Endothelial cell of umbilical vein (primary cell): Measurements from ENCODE around the gene SERGEF. TPM values are rescaled to one million over a fixed set of nuclear protein-coding genes. Genes with fewer than 3 reads are reported as not detected.

Experiments
- BruUV-seq: library from RNA; stranded (reverse); fragments of 400-500 nt; replicated peaks from 2 replicates; lab custom pipeline; 2021; lab: Mats Ljungman, UMichigan
- CTCF ChIA-PET: fragments of 300-600, 350-600 bp; sonication (Branson Sonifier 250); formaldehyde crosslinking; loops from one replicate; lab custom pipeline; 2021; ENCODE audit warnings: antibody characterized with exemption, inconsistent platforms; lab: Charles Lee
- POLR2A ChIA-PET: fragments of 300-600, 350-600 bp; sonication (Branson Sonifier 250); formaldehyde crosslinking; loops from one replicate; lab custom pipeline; 2021; ENCODE audit warnings: antibody characterized with exemption, inconsistent platforms; lab: Charles Lee
- DNase-seq: peaks from one replicate; pipeline ENCODE4 v3.0.0-alpha.2; 2011; ENCODE audit warnings: low read depth, low spot score
- FAIRE-seq: peaks from 2 replicates; lab custom pipeline; 2011; peaks lifted over from hg19 to GRCh38; lab: Jason Lieb, UNC
- H2AFZ ChIP-seq: 2 replicates; pipeline ENCODE4 v1.6.0; 2012; ENCODE audit warnings: low read depth, low read length, control low read depth, inconsistent platforms
- H3K27ac ChIP-seq: 2 replicates; pipeline ENCODE4 v1.5.1; 2011; ENCODE audit warnings: low read depth, mild to moderate bottlenecking, control low read depth, low read length, moderate library complexity; ENCODE audit not compliant: insufficient read depth
- H3K27me3 ChIP-seq, 2 experiments: 2 replicates each; pipeline versions ENCODE4 v1.6.0 to v1.6.1; 2011; ENCODE audit warnings: low read length in 2 of 2, mixed read lengths in 1 of 2; ENCODE audit not compliant: control insufficient read depth in 2 of 2, insufficient read depth in 2 of 2
- H3K36me3 ChIP-seq, 2 experiments: 2 replicates in 1 of 2; 3 replicates in 1 of 2; pipeline ENCODE4 v1.5.1; 2011; ENCODE audit warnings: low read length in 2 of 2, mild to moderate bottlenecking in 1 of 2, moderate library complexity in 1 of 2; ENCODE audit not compliant: control insufficient read depth in 2 of 2, insufficient read depth in 2 of 2; ENCODE audit errors: extremely low read depth in 1 of 2
- H3K4me1 ChIP-seq: 3 replicates; pipeline ENCODE4 v1.5.1; 2011; ENCODE audit warnings: mild to moderate bottlenecking, low read length; ENCODE audit not compliant: control insufficient read depth, insufficient read depth; ENCODE audit errors: extremely low read depth
- H3K4me2 ChIP-seq: 2 replicates; pipeline ENCODE4 v1.6.1; 2011; ENCODE audit warnings: low read length, control low read depth, mixed read lengths; ENCODE audit not compliant: insufficient read depth
- H3K4me3 ChIP-seq, 3 experiments: fragments of 200-600 bp in 1 of 3; sonication (generic), shearing (Covaris generic) in 1 of 3; replicated peaks in 1 of 3; 2 replicates each; pipeline ENCODE4 v1.5.1; 2011 to 2016; ENCODE audit warnings: control low read depth in 3 of 3, low read length in 3 of 3, mild to moderate bottlenecking in 2 of 3, inconsistent platforms in 1 of 3, low read depth in 1 of 3, moderate library complexity in 1 of 3; ENCODE audit not compliant: insufficient read depth in 1 of 3
- H3K79me2 ChIP-seq: 2 replicates; pipeline ENCODE4 v1.6.0; 2012; ENCODE audit warnings: low read length, inconsistent platforms; ENCODE audit not compliant: control insufficient read depth, insufficient read depth
- H3K9ac ChIP-seq: replicated peaks from 2 replicates; pipeline ENCODE3; 2011; ENCODE audit warnings: low read length, control low read depth; ENCODE audit not compliant: insufficient read depth; ENCODE audit errors: extremely low read depth
- H3K9me1 ChIP-seq: replicated peaks from 3 replicates; pipeline ENCODE4 v1.6.0; 2011; ENCODE audit warnings: mild to moderate bottlenecking, low read length; ENCODE audit not compliant: control insufficient read depth, insufficient read depth; ENCODE audit errors: extremely low read depth
- H3K9me3 ChIP-seq: replicated peaks from 2 replicates; pipeline ENCODE4 v1.5.1; 2012; ENCODE audit warnings: low read length, inconsistent platforms; ENCODE audit not compliant: control insufficient read depth, insufficient read depth
- H4K20me1 ChIP-seq: replicated peaks from 2 replicates; pipeline ENCODE3; 2011; ENCODE audit warnings: mild to moderate bottlenecking, low read length; ENCODE audit not compliant: control insufficient read depth, insufficient read depth; ENCODE audit errors: extremely low read depth
- GATA2 ChIP-seq: IDR thresholded peaks from 2 replicates; pipeline ENCODE4 v1.7.0; 2011; ENCODE audit warnings: low read depth, mild to moderate bottlenecking, moderate library complexity, mixed read lengths, low read length; ENCODE audit not compliant: insufficient read length, insufficient read depth
- JUN ChIP-seq: IDR thresholded peaks from 2 replicates; pipeline ENCODE4 v1.6.1; 2011; ENCODE audit warnings: borderline replicate concordance, low read depth; ENCODE audit not compliant: insufficient read length, insufficient read depth
- MAX ChIP-seq: IDR thresholded peaks from 2 replicates; pipeline ENCODE4 v1.6.1; 2011; ENCODE audit not compliant: insufficient read depth, insufficient read length
- POLR2A ChIP-seq: IDR thresholded peaks from 2 replicates; pipeline ENCODE4 v1.6.1; 2012; ENCODE audit warnings: low read depth, mild to moderate bottlenecking, control low read depth, low read length
- POLR2AphosphoS5 ChIP-seq: IDR thresholded peaks from 2 replicates; pipeline ENCODE4 v1.6.1; 2012; ENCODE audit warnings: low read depth, mild to moderate bottlenecking, control low read depth, low read length, moderate library complexity; ENCODE audit not compliant: insufficient read depth
- dilution Hi-C: fragments of 300-500 bp; cut with MboI; formaldehyde crosslinking; loops from one replicate; pipeline ENCODE4 v1.15.0; 2019; ENCODE audit warnings: low sequenced_read_pairs; ENCODE audit not compliant: extremely low pct_ligation_motif_present
- intact Hi-C: fragments of 100-400 bp; cut with micrococcal nuclease; formaldehyde crosslinking; loops from one replicate; pipeline ENCODE4 v1.10.0; 2022
- polyA plus RNA-seq, 4 experiments: library from polyadenylated mRNA; depleted of rRNA in 3 of 4; stranded (reverse) in 3 of 4; unstranded in 1 of 4; fragments of >200 nt; gene quantifications; 2 replicates each; pipeline versions ENCODE4 v1.2.1 to v1.2.3, GENCODE V29; 2011 to 2012; ENCODE audit warnings: missing spikeins in 1 of 4
- total RNA-seq: library from RNA; stranded (reverse); gene quantifications from 2 replicates; pipeline ENCODE4 v1.2.3, GENCODE V29; 2021

Gene SERGEF
- total and polyA plus RNA-seq, 2 donors (not counting 3 experiments of a cell fraction or from before 2014, with no cell fraction given) = 8.7 to 16.7 TPM

- DNase-seq (no peak), FAIRE-seq (no peak)
- Histone ChIP-seq H3K4me2 (no peak overlapping the region), H3K9me1 (no peaks in the 10 kb centered on the region), H3K4me3 (no peak overlapping the region), H3K27ac (no peak overlapping the region), H3K27me3 (peaks cover 0 to 2% of the 10 kb centered on the region in 2 experiments), H2AFZ (no peak overlapping the region), H3K79me2 (no peaks in the 10 kb centered on the region), H4K20me1 (no peaks in the 10 kb centered on the region), H3K9me3 (no peaks in the 10 kb centered on the region), H3K4me1 (no peaks in the 10 kb centered on the region), H3K36me3 (no peaks in the 10 kb centered on the region), H3K9ac (no peak overlapping the region)
- POLR2A ChIA-PET = no interaction called here
- intact Hi-C loops = no loop called here
- CTCF ChIA-PET = interaction anchor here (1.7 to 1.9 kb wide), 2 partner anchors 14 to 228 kb away, joined by 5 to 12 read pairs; no protein-coding TSS in a partner anchor
- no TSS peak for BruUV-seq
- no peak for TF ChIP-seq MAX
- TF ChIP-seq JUN = no peak
- TF ChIP-seq GATA2 = no peak
- no peak for TF ChIP-seq POLR2A
- TF ChIP-seq POLR2AphosphoS5 = no peak
- dilution Hi-C loops = no loop called here
Measured at GRCh38 chr11:17745023-17745772, 267.6 kb downstream of the SERGEF start.
